ENCODE data around the gene BRD4.
A peak's percentile ranks its signal among the peaks of the same experiment; 100 is the strongest.
"Not testable (repeated sequence)": the region's sequence is repeated elsewhere in the genome, so short reads cannot be mapped to it uniquely, and the experiment has no call there.

The BRD4 gene

DNA sequence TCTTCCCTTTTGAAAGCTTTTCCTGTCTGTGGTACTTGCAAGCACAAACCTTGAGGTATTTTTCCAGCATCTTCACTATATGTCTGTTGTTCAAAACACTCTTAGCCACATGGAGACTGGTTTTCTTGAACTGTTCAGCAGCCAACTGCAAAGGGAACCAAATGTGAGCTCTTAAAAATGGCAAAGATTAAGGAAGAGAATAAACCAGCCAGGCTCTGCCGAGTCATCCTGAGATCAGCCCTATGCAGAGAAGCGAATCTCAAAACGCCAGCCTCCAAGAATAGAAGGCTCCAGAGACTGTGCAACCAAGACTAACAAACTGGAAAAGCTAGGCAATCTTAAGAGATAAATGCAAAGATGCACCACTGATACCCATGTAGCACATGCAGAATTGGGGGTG, 26.6 kb upstream of the BRD4 start:
- no peak for DNase-seq

DNA sequence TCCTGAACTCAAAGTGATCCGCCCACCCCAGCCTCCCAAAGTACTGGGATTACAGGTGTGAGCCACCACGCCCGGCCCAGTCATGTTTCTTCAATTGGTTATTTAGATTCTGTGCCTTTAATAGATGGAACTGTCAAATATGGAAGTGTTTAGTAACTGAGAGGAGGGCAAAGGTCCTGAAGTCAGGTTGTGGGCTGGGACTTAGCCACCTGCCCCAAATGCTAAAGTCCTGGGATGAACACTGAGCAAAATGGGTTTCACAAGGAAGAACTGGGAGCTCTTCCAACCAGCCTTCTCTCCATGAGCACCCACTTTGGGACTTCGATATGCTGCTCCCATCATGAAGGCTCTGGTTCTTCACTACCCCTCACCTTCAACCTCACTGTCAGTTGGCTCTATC, 25.6 kb upstream of the BRD4 start:
- no peak for DNase-seq

DNA sequence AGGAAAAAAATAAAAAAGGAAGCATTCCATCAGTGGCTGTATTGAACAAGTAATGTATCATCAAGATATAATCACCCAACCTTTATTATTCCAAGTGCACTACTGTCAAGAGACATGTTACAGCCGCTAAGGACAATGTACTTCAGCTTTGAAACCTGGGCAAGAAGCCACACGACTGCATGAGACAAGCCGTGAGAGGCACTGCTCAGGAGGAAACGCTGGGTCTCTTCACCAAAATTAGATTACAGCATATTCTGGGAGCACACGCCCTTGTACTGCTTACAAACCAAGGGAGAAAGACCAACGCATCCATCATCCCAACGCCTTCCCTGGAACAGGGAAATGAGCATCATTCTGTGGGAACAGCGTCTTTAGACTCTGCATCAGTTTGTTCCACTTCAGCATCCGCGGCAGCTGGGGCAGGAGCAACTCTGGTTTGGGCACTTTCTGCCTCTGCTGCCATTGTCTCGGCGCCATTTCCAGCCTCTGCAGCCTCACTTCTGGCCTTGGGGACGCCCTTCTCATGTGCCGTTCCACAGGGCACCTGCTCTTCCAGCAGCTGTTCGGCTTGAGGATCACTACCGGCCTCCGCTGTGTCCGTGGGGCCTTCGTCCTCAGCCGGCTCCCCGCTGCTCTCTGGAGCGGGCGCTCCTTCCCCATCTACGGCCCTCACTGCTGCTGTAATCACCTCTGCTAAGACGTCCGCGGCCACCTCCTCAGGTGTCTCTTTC, 22.4 kb upstream of the BRD4 start:
- no peak for DNase-seq

DNA sequence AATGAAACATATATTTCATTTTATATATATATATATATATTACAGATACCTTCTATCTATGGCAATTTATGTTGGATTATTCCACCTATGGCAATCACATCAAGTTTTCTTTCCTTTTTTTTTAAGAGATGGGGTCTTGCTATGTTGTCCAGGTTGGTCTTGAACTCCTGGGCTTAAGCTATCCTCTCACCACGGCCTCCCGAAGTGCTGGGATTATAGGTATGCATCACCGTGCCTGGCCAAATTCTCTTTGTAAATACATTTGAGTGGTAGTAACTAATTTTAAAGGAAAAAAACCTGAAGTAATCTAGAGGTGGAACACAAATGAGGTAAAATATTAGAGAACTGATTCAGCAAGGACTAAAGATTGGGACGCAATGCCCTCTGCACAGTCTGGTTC, 21.6 kb upstream of the BRD4 start:
- DNase-seq = no peak

DNA sequence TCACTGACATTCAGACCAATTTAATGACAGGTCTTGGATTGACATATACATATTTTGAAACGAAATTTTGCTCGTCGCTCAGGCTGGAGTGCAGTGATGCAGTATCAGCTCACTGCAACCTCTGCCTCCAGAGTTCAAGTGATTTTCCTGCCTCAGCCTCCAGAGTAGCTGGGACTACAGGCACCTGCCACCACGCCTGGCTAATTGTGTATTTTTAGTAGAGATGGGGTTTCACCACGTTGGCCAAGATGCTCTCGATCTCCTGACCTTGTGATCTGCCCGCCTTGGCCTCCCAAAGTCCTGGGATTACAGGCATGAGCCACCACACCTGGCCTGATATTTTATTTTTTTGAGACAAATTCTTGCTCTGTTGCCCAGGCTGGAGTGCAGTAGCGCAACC, 20.2 kb upstream of the BRD4 start:
- DNase-seq = not testable (repeated sequence)

DNA sequence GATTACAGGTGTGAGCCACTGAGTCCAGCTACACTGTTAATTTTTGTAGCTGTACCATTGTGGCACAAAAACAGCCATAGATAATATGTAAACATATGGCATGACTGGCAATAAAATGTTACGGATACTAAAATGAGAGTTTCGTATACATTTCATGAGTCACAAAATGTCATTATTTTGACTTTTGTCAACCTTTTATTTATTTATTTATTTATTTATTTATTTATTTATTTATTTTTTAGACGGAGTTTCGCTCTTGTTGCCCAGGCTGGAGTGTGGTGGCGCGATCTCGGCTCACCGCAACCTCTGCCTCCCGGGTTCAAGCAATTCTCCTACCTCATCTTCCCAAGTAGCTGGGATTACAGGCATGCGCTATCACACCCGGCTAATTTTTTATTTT, 9.0 kb upstream of the BRD4 start:
- DNase-seq = not testable (repeated sequence)

DNA sequence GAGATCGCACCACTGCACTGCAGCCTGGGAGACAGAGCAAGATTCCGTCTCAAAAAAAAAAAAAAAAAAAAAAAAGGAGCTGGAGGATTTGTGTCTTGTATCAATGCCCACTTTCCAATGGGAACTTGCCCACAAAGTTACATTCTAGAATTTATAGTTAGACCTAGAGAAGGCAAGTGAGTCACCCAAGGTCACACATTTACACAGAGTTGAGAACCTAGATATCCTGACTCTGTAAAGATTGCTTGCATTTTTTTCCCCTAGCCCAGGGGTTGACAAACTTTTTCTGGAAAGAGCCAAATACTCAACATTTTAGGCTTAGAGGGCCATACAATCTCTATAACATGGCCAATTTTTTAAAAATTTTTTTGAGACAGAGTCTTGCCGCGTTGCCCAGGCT, 7.7 kb upstream of the BRD4 start:
- no peak for DNase-seq

DNA sequence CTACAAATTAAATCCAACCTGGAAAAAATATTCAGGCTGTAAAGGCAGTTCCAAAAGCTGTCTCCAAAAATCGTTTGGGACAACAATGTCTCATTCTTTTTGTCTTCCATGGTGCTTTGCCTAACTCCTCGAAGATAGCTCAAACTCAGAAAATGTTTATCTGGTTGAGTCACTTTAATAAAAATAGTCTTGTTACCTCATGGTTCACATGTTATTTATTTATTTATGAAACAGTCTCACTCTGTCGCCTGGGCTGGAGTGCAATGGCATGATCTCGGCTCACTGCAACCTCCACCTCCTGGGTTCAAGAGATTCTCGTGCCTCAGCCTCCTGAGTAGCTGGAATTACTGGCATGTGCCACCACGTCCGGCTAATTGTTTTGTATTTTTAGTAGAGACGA, 4.9 kb upstream of the BRD4 start:
- DNase-seq = no peak

DNA sequence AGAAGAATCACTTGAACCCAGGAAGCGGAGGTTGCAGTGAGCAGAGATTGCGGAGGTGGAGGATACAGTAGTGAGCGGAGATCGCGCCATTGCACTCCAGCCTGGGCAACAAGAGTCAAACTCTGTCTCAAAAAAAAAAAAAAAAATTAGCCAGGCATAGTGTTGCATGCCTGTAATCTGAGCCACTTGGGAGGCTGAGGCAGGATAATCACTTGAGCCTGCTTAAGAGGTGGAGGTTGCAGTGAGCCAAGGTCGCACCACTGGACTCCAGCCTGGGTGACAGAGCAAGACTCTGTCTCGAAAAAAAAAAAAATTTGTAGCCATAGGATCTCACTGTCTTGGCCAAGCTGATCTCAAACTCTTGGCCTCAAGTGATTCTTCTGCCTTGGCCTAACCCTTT, 3.7 kb upstream of the BRD4 start:
- DNase-seq = not testable (repeated sequence)

DNA sequence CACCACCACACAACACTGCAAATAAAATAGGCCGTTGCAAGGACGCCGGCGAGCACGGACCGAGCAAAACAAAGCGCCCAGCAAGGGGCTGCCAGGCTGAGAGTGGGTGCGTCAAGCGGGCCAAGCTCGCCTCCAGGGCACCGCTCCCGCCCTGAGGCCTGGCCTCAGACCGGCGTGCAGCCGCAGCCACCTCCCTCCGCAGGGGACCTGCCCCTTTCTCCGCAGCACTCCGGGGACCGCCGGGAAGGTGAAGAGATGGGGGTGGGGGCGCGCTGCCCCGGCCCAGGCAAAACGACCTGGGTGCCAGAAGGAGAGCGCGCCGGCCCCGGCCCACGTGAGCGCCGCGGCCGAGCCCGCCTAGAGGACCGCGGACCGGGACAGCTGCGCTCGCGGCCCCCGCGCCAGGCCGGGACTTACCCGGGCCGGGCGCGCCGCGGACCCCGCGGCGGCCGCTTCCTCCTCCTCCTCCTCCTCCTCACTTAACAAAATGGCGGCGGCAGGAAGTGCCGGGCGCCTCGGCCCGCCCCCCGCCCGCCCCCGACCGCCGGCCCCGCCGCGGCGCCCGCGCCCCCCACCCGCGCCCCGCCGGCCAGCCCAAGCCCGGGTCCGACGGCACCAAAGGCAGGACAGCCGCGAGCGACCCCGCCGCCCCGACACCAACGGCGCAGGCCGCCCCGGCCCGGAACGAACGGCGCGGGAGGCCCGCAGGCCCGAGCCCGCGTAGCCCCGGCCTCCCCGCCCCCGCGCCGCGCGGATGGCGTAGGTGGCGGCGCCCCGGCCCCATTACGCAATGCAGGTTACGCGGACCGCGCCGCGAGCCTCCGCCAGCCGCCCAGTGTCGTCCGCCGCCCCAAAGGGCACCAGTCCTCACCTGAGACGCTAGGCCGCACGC, 674 bp downstream of the BRD4 start:
- DNase-seq = peak; percentile 88

DNA sequence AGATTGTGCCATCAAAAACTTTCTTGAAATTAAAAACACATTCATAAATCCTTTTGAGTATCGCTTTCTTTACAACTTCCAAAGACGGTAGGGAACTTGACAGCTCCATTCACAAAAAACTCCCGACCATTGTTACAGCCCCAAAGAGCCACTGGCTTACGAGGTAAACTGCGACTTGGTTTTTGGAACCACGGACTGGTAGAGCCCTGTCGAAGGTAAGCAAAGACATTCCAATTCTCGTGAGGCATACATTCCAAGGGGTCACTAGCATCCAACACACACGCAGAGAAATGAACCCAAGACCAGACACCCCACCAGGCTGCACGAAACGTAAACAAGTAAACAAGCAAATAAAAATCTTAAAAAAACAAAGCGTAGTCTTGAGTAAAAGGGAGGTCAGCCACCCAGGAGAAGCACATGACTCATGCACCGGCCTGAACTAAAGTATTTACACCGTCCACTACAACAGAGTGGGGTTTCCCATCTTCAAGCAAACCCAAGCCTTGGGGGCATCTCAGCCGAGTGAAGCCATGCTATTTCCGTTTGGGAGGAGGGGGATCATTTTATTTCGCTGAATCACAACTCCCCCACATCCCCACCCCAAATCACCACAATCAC, 1.4 kb downstream of the BRD4 start:
- no peak for DNase-seq

DNA sequence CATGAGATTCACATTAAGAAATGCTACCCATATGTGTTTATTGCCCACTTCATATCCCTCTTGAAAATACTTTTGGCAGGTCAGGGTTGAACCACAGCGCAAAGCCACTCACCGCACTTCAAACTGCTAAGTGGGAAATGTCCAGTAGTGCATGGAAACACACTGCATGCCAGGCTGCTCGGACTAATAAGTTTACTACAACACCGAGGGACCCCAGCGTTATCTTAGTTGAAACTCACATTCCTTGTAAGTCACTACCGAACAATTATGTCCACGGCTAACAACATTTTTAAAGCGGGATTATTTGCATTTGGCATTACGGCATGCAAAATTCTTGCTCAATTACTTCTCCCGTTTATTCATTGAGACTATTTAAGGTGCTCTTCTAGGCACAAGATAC, 4.0 kb downstream of the BRD4 start:
- DNase-seq = no peak

DNA sequence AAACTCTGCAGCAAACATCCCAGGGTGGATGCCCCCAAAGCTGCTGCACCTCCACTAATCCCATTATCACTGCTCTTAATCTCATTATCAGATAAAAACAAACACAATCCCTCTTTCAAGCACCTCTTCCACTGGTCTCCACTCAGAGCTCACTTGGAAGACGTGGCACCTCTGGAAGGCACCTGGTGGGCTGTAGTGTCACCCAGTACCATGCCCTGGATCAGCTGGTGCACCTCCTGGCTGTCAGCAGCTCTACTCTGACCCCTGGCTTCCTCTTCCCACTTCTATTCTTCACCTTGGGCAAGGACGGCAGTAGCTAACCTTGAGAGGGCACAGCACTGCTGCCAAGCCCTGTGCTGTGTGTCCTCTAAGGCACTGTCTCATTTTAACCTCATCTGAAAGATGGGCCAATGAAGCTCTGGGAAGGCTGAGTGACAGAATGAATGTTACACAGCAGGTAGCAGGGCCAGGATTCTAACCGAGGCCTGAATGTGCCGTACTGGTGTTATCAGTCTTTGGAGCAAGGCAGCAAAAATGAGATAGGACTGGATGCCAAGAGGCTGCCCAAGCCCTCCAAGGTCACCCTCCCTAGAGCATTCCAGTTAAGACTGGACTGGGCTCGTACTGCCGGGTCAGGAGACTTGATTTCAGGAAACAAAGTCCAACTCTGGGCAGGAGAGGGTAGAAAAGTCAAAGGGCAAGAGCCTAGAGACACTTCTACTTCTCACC, 7.4 kb downstream of the BRD4 start:
- DNase-seq = no peak

DNA sequence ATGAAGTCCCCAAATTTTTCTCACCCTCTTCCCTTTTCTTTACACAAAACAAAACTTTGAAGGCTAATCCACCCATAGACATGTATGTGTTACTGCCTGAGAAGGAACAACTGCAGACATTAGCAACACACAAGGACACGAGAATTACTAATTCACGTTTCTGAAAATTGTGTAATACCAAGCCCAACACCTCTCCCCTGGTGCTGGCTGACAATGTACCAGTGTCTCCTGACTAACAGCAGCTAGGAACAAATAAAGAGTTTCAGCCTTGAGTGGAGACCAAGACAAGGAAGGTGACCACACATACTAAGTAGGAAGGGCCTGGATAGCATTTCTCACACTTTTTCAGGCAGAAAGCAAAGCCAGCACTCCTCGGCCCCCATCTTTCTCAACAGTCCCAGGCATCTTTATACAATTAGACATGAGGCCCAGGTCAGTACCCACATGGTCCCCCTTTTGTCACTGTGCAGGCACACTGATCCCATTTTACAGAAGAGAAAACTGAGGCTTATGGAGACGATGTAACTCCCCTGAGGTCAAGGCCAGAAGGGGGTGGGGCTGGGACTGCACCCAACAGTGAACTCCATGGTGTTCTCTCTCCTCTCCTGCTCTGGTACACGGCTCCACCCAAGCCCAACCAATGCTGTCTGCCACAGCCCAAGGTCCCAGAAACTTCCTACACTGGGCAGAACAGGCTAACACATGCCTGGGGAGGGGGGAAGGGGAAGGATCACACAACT, 8.7 kb downstream of the BRD4 start:
- DNase-seq = no peak

DNA sequence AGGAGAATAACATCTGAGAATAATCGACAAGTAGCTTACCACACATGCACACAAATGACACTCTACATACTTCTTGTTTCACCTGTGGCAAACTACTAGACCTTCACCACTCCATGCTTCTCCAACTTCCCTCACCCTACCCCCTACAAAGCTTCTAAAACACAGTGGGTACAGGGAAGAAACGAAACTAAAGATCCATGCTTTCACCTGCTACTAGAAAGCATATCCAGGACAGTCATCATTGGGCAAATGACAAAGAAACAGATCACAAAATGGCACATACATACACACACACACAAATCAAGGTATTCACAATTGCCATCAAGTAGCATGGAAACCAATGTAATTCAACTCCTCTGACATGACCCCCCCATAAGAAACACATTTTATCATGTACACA, 10.6 kb downstream of the BRD4 start:
- DNase-seq = no peak

DNA sequence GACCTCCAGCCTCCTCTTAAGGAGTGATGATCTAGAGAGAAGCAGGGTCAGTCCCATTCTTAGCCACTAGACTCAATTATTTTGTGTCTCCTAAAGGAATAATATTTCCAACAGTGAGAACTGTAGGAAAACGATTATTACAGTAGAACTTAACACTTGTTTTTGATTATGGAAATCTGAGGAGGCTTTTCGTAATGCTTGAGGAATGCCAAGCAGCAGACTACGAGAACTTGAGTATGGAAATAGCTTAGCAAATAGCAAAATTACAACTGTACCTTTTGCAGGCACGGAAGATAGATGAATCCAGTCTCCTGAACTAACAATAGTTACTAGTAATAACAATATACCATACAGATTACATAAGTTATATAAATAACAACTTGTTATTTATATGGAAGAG, 12.2 kb downstream of the BRD4 start:
- DNase-seq = no peak

DNA sequence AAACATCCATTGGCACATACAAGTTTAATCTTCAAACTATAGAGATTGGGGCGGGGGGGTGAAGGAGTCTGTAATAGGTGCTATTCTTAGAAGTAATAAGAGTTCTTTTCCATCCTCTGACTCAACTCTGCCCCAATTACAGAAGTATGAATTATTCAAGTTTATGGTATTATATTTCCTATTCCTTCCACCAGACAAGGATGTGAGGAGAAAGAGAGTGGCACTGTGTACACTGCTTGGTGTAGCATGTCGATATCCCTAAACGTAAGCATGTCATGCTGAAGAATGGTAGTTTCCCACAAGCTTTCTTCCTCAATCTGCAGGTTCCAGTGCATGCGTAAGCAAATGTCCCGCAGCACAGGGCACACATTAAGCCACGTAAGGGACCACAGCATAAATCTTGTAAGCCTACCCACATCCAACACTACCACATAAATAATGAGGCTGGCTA, 14.1 kb downstream of the BRD4 start:
- DNase-seq = no peak

DNA sequence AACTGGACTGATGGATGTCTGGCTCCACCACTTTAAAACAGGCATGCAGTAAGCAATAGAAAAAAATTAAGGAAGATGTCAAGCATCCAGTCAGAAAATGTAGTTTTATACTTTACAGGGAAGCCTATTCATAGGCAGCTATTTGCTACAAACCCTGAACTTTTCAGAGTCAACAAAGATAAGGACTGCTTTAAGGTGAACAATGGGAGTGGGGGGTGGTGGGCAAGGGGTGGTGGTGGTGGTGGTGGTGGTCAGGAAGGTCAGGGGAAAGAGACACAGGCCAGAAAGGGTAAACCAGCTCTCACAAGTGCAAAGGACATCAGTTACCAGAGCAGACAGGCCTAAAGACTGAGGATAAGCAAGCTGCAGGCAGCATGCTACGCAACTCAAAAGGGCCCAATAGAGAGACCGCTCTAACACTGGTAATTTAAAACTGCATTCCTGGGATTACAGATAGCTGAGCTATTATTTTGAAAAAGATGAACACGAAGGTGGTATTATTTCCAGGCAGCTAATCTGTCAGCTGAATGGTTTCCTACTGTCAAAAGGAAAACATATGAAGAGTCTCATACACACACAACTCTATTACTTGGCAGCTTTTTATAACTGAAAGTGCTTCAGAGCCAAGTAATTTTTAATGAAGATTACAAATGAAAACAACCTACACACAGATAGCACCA, 14.8 kb downstream of the BRD4 start:
- no peak for DNase-seq

DNA sequence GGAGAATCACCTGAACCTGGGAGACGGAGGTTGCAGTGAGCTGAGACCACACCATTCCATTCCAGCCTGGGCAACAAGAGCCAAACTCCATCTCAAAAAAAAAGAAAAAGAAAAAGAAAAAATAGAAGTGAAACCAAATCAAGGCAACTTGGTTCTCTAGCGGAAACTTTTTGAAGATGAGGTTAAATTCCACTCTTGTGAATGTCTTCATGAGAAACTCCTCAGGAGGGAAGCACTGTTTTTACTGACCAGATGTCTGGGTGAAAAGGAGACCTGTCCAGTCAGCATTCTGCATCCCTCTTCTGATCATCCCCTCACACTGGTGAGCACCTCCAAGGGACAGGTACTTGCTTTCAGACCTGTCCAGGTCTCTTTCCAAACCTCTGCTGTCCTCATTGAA, 15.8 kb downstream of the BRD4 start:
- no peak for DNase-seq

DNA sequence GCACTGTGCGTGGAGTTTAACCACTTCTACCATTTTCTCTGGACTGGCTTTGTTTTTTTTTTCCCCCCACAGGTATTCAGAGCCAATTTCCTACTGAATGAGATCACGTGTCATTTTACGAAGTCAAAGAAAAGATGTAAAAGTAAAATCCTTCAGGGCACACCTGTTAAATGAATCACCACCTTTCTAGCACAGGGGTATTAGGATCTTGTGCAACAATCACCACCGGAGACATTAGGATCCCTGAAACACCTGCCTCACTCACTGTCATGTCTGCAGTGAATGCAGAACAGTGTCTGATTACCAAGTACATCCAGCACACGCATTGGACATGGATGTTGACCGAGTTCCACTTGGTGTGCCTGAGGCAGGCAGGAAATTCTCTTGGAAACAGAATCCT, 17.2 kb downstream of the BRD4 start:
- no peak for DNase-seq

DNA sequence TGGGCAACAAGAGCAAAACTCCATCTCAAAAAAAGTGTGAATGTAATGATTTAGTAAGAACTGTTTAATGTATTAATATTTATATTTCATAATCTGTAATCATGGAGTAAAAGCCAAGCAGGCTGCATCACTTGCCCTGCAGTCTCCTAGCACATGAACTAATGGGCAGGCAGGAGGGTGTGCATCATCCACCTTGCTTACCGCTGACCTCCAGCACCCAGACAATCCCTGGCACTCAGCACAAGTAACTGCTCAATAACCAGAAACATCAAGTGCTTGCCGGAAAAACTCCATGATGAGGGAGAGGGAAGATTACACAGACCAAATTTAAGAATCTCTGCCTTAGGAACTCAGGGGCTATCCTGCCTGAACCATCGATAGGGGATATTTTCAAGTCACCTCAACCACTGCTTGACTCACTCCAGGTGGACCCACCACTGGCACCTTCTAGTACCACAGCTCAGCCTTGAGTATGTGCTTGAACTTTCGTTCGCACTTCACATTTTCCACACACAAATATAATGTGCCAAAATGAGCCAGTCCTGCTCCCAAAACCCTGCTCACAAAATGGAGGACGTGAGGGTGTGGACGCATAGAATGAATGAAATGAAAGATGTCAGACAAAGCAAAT, 18.6 kb downstream of the BRD4 start:
- DNase-seq = no peak
